ENCODE measurements around the gene STXBP5L.

Gene STXBP5L

DNA sequence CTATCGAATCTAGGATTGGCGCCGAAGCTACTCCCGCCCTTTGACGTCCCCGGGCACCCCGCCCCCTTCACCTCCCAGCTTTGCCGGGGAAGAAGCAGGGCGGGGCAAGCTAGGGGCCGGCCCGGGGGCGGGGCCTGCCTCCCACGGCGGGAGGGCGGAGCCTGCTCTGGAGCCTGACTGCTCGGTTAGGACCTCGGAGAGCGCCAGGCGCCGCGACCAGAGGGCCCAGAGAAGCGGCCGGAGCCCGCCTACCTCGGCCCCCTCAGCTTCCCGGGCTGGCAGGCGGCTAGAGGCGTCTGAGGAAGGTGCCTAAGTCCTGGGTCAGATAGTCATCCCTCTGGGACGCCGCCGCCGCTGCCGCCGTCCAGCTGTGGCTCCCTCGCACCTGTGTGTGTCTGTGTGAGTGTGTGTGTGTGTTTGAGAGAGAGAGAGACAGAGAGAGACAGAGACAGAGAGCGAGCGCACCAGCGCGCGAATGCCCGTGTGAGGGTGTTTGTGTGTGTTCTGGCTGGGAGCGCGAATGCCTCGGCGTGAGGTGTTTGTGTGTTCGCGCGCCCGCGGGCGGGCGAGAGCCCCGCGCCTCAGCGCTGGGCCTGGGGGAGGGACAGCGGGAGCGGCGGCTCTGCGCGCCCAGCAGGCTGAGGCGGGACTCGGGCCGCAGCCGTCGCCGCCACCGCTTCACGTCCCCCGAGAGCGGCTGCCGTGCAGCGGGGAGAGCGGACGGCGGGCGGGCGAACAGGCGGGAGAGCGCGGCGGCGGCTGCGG is at the start of gene STXBP5L:
Gene STXBP5L, plus strand, starts transcription at position 176 of the 765 bp plus-strand sequence. CDS start 1,374 bp downstream, outside the sequence.
- TF ChIP-seq, protein P1, sequence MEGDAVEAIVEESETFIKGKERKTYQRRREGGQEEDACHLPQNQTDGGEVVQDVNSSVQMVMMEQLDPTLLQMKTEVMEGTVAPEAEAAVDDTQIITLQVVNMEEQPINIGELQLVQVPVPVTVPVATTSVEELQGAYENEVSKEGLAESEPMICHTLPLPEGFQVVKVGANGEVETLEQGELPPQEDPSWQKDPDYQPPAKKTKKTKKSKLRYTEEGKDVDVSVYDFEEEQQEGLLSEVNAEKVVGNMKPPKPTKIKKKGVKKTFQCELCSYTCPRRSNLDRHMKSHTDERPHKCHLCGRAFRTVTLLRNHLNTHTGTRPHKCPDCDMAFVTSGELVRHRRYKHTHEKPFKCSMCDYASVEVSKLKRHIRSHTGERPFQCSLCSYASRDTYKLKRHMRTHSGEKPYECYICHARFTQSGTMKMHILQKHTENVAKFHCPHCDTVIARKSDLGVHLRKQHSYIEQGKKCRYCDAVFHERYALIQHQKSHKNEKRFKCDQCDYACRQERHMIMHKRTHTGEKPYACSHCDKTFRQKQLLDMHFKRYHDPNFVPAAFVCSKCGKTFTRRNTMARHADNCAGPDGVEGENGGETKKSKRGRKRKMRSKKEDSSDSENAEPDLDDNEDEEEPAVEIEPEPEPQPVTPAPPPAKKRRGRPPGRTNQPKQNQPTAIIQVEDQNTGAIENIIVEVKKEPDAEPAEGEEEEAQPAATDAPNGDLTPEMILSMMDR (IDR thresholded peaks at IDR 0.05; ENCODE audit: extremely low read depth, missing control alignments) = no peak
- peak; percentile 74 for DNase-seq (ENCODE audit: low spot score)

DNA sequence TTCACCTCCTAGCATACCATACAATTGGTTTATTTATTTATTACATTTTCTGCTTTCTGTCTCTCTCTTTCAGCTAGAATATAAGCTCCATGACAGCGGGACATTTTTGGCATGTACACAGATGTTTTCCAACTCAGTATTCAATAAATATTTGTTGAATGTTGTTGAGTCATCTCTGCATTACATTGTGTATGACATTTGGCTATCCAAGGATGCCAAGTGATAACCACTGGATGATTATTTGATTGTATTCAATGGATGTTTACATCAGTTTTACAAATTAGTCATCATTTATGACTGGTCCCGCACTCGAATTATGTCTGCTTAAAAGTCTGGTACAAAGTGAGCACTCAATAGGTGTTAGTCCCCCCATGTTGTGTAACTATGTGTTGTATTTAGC is 49.5 kb upstream of the STXBP5L start:
- TF ChIP-seq, protein P1 (IDR thresholded peaks at IDR 0.05; ENCODE audit: extremely low read depth, missing control alignments) = no peak
- DNase-seq (ENCODE audit: low spot score) = no peak

- no peak for DNase-seq (ENCODE audit: low spot score)
- TF ChIP-seq, protein P1 (IDR thresholded peaks at IDR 0.05; ENCODE audit: extremely low read depth, missing control alignments) = no peak
These were observed 43.5 kb upstream of the STXBP5L start for GRCh38 chr3:120864541-120864940.

DNA sequence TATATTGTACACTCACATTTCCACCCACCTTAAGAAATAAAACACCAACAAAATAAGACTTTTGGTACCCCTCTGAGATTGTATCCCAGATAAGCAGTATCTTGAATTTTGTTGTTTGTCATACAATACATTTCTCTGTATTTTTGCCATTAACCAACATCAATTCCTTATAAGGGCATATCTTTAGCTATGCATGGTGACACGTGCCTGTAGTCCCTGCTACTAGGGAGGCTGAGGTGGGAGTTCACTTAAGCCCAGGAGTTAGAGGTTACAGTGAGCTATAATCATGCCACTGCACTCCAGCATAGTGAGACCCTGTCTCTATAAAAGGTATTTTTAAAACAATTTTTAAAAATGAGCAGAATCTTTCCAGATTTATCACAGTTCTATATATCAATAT is 32.5 kb upstream of the STXBP5L start:
- no peak for DNase-seq (ENCODE audit: low spot score)
- TF ChIP-seq, protein P1 (IDR thresholded peaks at IDR 0.05; ENCODE audit: extremely low read depth, missing control alignments) = no peak

DNA sequence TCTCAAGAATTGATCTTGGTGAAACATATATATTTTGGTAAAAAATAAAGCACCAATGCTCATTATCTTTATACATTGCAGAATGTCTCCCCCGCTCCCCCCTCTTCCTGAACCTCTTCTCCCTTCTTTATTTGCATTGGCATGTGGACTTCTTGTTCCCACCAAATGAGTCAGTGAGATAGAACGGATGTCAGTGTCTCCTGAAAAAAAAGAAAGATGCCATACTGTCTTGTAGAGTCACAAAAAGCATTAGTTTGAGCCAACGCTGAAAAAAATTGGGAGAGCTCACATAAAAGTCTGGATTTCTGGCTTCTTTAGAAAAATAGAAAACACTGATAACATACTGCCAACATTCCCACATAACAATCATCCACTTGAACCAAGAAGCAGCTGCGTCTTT is 32.0 kb upstream of the STXBP5L start:
- no peak for DNase-seq (ENCODE audit: low spot score)
- TF ChIP-seq, protein P1 (IDR thresholded peaks at IDR 0.05; ENCODE audit: extremely low read depth, missing control alignments) = no peak

DNA sequence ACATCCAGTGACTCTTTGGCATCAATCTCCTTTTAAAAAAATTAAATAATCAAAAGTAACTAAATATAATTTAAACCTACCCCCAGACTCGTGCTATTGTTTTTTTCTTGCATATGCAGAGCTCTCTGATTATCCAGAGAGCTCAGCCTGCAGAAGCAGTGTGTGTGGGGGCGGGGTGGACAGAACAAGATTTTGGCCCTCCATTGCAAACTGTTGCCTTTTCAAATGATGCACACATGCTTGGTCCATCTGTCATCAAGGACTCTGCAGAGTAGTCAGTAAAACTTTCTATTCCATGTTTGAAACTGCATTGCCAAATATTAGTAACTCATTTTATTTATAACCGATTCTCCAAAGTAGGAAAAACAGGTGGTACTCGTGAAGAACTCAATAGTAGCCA is 28.6 kb upstream of the STXBP5L start:
- DNase-seq (ENCODE audit: low spot score) = no peak
- TF ChIP-seq, protein P1 (IDR thresholded peaks at IDR 0.05; ENCODE audit: extremely low read depth, missing control alignments) = no peak

- DNase-seq (ENCODE audit: low spot score) = no peak
- TF ChIP-seq, protein P1 (IDR thresholded peaks at IDR 0.05; ENCODE audit: extremely low read depth, missing control alignments) = no peak
These were observed 15.1 kb upstream of the STXBP5L start for GRCh38 chr3:120892921-120893320.
